T-helper 17 cell (primary cell): Measurements from ENCODE around the gene SLC15A5. TPM values are rescaled to one million over a fixed set of nuclear protein-coding genes. Genes with fewer than 3 reads are reported as not detected.

ENCODE experiments used
- ATAC-seq: fragments of 150-1000 bp; cut with Tn5 transposase; 2 replicates; pipeline ENCODE4 v1.10.0; 2021; ENCODE audit warnings: mild to moderate bottlenecking, moderate library complexity
- DNase-seq, 3 donors: peaks; one replicate each; pipeline versions ENCODE4 v3.0.0 to v3.0.0-alpha.2; 2020 to 2021
- H3K9me3 ChIP-seq: one replicate; pipeline ENCODE4 v1.7.0; 2013; ENCODE audit warnings: low read length, mild to moderate bottlenecking; ENCODE audit not compliant: control insufficient read depth, poor library complexity, severe bottlenecking
- H3K27ac Mint-ChIP-seq: one replicate; pipeline ENCODE4 v1.8.0; 2022; ENCODE audit warnings: mild to moderate bottlenecking, moderate library complexity, mixed read lengths
- H3K27me3 Mint-ChIP-seq: one replicate; pipeline ENCODE4 v1.8.0; 2022; ENCODE audit warnings: mixed read lengths
- H3K36me3 Mint-ChIP-seq: one replicate; pipeline ENCODE4 v1.8.0; 2022; ENCODE audit warnings: low read depth, mixed read lengths
- H3K4me1 Mint-ChIP-seq: one replicate; pipeline ENCODE4 v1.8.0; 2022; ENCODE audit warnings: mild to moderate bottlenecking, mixed read lengths
- H3K4me3 Mint-ChIP-seq: one replicate; pipeline ENCODE4 v1.8.0; 2022; ENCODE audit warnings: mild to moderate bottlenecking, moderate library complexity, mixed read lengths
- total RNA-seq, 4 donors: library from RNA in 2 of 4; stranded (reverse) in 2 of 4; gene quantifications; one replicate each; pipeline ENCODE4 v1.2.3 and lab custom pipeline; 2022 to 2026

Gene SLC15A5
- total RNA-seq, 2 donors from 2014 or later, result not detected

GRCh38 chr12:16197600-16197999 is 79.9 kb downstream of the SLC15A5 start:
- no peaks in the 10 kb centered on the region for H3K27me3 Mint-ChIP-seq
- no peak for ATAC-seq
- H3K27ac Mint-ChIP-seq, result no peak overlapping the region
- H3K36me3 Mint-ChIP-seq, result no peaks in the 10 kb centered on the region
- H3K9me3 ChIP-seq, result no peaks in the 10 kb centered on the region
- no peak for DNase-seq
- no peaks in the 10 kb centered on the region for H3K4me1 Mint-ChIP-seq
- no peak overlapping the region for H3K4me3 Mint-ChIP-seq

GRCh38 chr12:16189849-16190248 is 87.6 kb downstream of the SLC15A5 start:
- no peak overlapping the region for H3K4me3 Mint-ChIP-seq
- H3K4me1 Mint-ChIP-seq, result no peaks in the 10 kb centered on the region
- ATAC-seq (no peak), DNase-seq (no peak)
- H3K9me3 ChIP-seq, result no peaks in the 10 kb centered on the region
- H3K36me3 Mint-ChIP-seq, result no peaks in the 10 kb centered on the region
- no peaks in the 10 kb centered on the region for H3K27me3 Mint-ChIP-seq
- H3K27ac Mint-ChIP-seq, result no peak overlapping the region

- no peaks in the 10 kb centered on the region for H3K9me3 ChIP-seq
- H3K27me3 Mint-ChIP-seq, result no peaks in the 10 kb centered on the region
- H3K4me1 Mint-ChIP-seq, result no peaks in the 10 kb centered on the region
- H3K36me3 Mint-ChIP-seq, result no peaks in the 10 kb centered on the region
- no peak overlapping the region for H3K4me3 Mint-ChIP-seq
- no peak overlapping the region for H3K27ac Mint-ChIP-seq
- ATAC-seq (no peak), DNase-seq (no peak)
These were observed 89.8 kb downstream of the SLC15A5 start for GRCh38 chr12:16187660-16188059.

GRCh38 chr12:16184681-16185080 is 92.8 kb downstream of the SLC15A5 start:
- no peaks in the 10 kb centered on the region for H3K9me3 ChIP-seq
- DNase-seq, result no peak
- ATAC-seq, result no peak
- Mint-ChIP-seq H3K36me3 (no peaks in the 10 kb centered on the region), H3K4me1 (no peaks in the 10 kb centered on the region), H3K27ac (no peak overlapping the region), H3K4me3 (no peak overlapping the region), H3K27me3 (no peaks in the 10 kb centered on the region)

GRCh38 chr12:16183541-16183940 is 93.9 kb downstream of the SLC15A5 start:
- Mint-ChIP-seq H3K27me3 (no peaks in the 10 kb centered on the region), H3K27ac (no peak overlapping the region), H3K4me3 (no peak overlapping the region), H3K4me1 (no peaks in the 10 kb centered on the region), H3K36me3 (no peaks in the 10 kb centered on the region)
- ATAC-seq, result no peak
- DNase-seq, result no peak
- no peaks in the 10 kb centered on the region for H3K9me3 ChIP-seq

- no peaks in the 10 kb centered on the region for H3K36me3 Mint-ChIP-seq
- no peaks in the 10 kb centered on the region for H3K9me3 ChIP-seq
- no peaks in the 10 kb centered on the region for H3K4me1 Mint-ChIP-seq
- no peak for DNase-seq
- no peak for ATAC-seq
- H3K4me3 Mint-ChIP-seq, result no peak overlapping the region
- H3K27me3 Mint-ChIP-seq, result no peaks in the 10 kb centered on the region
- H3K27ac Mint-ChIP-seq, result no peak overlapping the region
These were observed 101.6 kb downstream of the SLC15A5 start for GRCh38 chr12:16175840-16176239.

GRCh38 chr12:16174282-16174681 is 103.2 kb downstream of the SLC15A5 start:
- Mint-ChIP-seq H3K4me3 (no peak overlapping the region), H3K27me3 (no peaks in the 10 kb centered on the region), H3K36me3 (no peaks in the 10 kb centered on the region), H3K4me1 (no peaks in the 10 kb centered on the region), H3K27ac (no peak overlapping the region)
- ATAC-seq (no peak), DNase-seq (no peak)
- H3K9me3 ChIP-seq, result no peaks in the 10 kb centered on the region

- H3K9me3 ChIP-seq, result no peaks in the 10 kb centered on the region
- Mint-ChIP-seq H3K4me3 (no peak overlapping the region), H3K36me3 (no peaks in the 10 kb centered on the region), H3K4me1 (no peaks in the 10 kb centered on the region), H3K27ac (no peak overlapping the region), H3K27me3 (no peaks in the 10 kb centered on the region)
- no peak for DNase-seq
- ATAC-seq, result no peak
These were observed 106.1 kb downstream of the SLC15A5 start for GRCh38 chr12:16171348-16171747.

- no peak overlapping the region for H3K27ac Mint-ChIP-seq
- ATAC-seq (no peak), DNase-seq (no peak)
- H3K9me3 ChIP-seq, result no peaks in the 10 kb centered on the region
- no peaks in the 10 kb centered on the region for H3K36me3 Mint-ChIP-seq
- no peak overlapping the region for H3K4me3 Mint-ChIP-seq
- no peaks in the 10 kb centered on the region for H3K27me3 Mint-ChIP-seq
- H3K4me1 Mint-ChIP-seq, result no peaks in the 10 kb centered on the region
These were observed 109.4 kb downstream of the SLC15A5 start for GRCh38 chr12:16168078-16168477.

- Mint-ChIP-seq H3K27me3 (no peaks in the 10 kb centered on the region), H3K4me1 (no peaks in the 10 kb centered on the region), H3K36me3 (no peaks in the 10 kb centered on the region), H3K27ac (no peak overlapping the region), H3K4me3 (no peak overlapping the region)
- DNase-seq, result no peak
- H3K9me3 ChIP-seq, result no peaks in the 10 kb centered on the region
- no peak for ATAC-seq
These were observed 110.7 kb downstream of the SLC15A5 start for GRCh38 chr12:16166563-16167470.

GRCh38 chr12:16165506-16165905 is 112.0 kb downstream of the SLC15A5 start:
- Mint-ChIP-seq H3K27me3 (no peaks in the 10 kb centered on the region), H3K4me3 (no peak overlapping the region), H3K4me1 (no peaks in the 10 kb centered on the region), H3K27ac (no peak overlapping the region), H3K36me3 (no peaks in the 10 kb centered on the region)
- no peaks in the 10 kb centered on the region for H3K9me3 ChIP-seq
- ATAC-seq, result no peak
- no peak for DNase-seq

GRCh38 chr12:16163901-16164300 is 113.6 kb downstream of the SLC15A5 start:
- Mint-ChIP-seq H3K27me3 (no peaks in the 10 kb centered on the region), H3K4me1 (no peaks in the 10 kb centered on the region), H3K4me3 (no peak overlapping the region), H3K27ac (no peak overlapping the region), H3K36me3 (no peaks in the 10 kb centered on the region)
- DNase-seq (no peak), ATAC-seq (no peak)
- H3K9me3 ChIP-seq, result no peaks in the 10 kb centered on the region

- Mint-ChIP-seq H3K4me3 (no peak overlapping the region), H3K36me3 (no peaks in the 10 kb centered on the region), H3K27ac (no peak overlapping the region), H3K4me1 (no peaks in the 10 kb centered on the region), H3K27me3 (no peaks in the 10 kb centered on the region)
- no peaks in the 10 kb centered on the region for H3K9me3 ChIP-seq
- DNase-seq, result no peak
- no peak for ATAC-seq
These were observed 114.3 kb downstream of the SLC15A5 start for GRCh38 chr12:16163146-16163545.

- H3K36me3 Mint-ChIP-seq, result no peaks in the 10 kb centered on the region
- DNase-seq, result no peak
These were observed 117.9 kb downstream of the SLC15A5 start for GRCh38 chr12:16159571-16159970.

More at GRCh38 chr12:16159571-16159970, 117.9 kb downstream of the SLC15A5 start:
- no peaks in the 10 kb centered on the region for H3K9me3 ChIP-seq
- Mint-ChIP-seq H3K4me3 (no peak overlapping the region), H3K27ac (no peak overlapping the region), H3K27me3 (no peaks in the 10 kb centered on the region), H3K4me1 (no peaks in the 10 kb centered on the region)
- ATAC-seq, result no peak
